HTERT RPE-1 (cell line): ENCODE data around the gene SNUPN.

Experiments
- in situ Hi-C: fragments of 300-500 bp; cut with MboI; formaldehyde crosslinking; loops from 4 replicates; pipeline ENCODE4 v1.14.3; 2020; ENCODE audit warnings: low sequenced_read_pairs

SNUPN gene

DNA sequence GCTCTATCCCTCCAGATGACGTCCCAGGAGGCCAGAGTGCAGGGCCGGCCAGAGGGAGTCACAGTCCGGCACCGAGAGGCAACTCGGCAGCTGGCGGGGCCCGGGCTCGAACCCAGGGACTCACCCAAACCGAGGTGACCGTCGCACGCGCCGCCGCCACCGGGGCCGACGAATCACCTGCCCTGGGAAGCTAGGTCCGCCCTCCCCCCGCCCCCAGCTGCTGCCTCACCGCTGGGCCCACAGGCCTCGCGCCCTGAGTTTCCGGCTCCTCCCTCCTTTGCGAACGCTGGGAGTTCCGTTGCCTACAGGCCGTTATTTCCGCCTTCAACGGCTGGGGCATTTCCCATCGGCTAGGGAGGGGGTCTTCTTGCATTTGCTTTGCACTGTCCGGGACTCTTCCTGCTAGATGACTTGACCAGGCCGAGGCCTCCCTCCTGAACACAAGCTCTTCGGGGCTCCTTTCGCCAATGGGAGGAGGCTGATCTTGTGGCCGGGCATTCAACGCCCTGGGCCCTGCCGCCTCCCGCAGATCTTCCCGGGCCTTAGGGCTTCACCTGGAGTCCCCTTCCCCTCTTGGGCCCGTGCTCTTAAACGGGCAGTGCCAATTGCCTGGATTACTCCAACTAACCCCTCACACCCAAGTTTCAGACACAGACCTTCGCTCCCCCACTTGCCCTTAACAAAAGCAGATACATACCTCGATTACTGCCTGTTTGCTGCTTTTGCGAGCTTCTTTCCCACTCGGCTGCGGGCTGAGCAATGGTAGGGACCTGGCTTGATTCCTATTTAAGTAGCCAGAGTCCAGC, at the start of gene SNUPN:
Gene SNUPN, minus strand, starts transcription at position 184 of the 806 bp plus-strand sequence. CDS start 4,674 bp downstream, outside the sequence.
- in situ Hi-C loops: no loop called here

DNA sequence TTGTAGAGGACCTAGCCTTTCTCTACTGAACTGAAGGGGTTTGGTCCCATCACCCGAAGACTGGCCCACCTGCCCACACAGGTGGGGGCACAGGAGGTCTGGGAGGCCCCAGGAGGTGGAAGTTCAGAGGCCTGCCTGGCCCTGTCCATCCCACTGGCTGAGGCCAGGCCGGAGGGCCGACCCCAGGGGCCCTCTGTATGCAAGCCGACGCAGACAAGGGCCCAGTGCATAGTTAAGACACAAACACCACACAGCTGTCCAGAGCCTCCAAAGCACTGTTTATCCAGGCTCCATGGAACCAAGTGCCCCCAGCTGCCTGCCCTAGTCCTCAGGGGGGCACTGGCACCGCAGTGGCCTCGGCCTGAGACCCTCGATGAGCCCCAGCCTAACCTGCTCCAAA, 48.8 kb upstream of the SNUPN start:
- in situ Hi-C loops: no loop called here

GRCh38 chr15:75673426-75674235, 48.1 kb upstream of the SNUPN start:
- in situ Hi-C loops: no loop called here

- in situ Hi-C loops: no loop called here
These were observed 47.3 kb upstream of the SNUPN start for GRCh38 chr15:75672646-75673425.

DNA sequence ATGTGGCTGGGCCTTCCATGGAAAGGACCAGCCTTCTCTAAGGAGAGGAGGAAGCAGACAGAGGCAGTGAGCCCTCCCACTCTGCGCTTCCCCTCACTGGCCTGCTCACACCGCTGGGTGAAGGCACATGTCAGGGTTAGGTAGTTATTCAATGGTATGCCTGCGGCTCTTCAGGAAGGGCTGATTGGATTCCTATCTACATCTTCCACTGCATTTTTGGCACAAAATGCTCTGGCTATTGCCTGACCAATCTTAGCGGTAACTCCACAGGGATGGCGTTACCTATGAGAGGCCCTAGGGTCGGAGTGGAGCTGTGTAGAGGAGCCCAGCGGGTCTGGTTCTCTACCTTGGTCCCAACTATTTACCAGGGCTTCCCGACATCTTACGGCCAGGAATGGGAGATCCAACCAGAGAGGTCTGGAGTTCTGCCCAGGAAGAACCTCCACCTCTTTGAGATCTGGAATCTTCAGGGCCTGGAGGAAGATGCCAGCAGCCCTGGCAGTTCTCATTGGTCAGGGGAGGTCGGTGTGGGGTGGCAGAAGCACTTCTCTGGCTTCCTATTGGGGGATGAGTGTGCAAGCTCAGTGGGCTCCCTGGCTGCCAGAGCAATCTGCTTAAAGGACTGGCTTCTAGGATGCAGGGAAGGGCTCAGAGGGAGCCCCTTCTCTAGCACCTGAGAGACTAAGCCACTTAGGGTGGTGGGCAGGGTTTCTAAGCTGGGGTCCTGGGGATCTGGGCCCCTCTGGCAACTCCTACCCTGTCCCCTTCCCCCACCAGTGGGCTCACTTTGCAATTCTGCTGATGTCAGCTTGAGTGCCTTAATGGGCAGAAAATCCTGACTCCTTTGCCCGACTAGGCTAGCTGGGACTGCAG, 46.4 kb upstream of the SNUPN start:
- in situ Hi-C loops: no loop called here

DNA sequence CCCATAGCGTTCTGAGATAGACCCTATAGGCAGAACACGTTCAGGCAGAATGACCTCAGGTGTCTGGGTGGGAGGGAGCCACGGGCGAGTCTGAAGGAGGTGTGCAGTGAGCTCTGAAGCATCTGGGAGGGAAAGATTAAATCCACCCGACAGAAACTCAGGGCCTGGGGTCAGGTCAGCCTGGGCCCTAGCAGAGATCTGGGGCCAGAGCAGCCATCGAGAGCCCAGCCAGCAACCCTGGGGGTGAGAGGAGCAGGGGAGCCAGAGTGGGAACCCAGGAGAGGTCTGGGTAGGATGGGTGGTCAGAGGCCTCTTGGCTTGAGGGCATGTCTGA, 44.3 kb upstream of the SNUPN start:
- in situ Hi-C loops: no loop called here

GRCh38 chr15:75669191-75669878, 43.8 kb upstream of the SNUPN start:
- in situ Hi-C loops: no loop called here

DNA sequence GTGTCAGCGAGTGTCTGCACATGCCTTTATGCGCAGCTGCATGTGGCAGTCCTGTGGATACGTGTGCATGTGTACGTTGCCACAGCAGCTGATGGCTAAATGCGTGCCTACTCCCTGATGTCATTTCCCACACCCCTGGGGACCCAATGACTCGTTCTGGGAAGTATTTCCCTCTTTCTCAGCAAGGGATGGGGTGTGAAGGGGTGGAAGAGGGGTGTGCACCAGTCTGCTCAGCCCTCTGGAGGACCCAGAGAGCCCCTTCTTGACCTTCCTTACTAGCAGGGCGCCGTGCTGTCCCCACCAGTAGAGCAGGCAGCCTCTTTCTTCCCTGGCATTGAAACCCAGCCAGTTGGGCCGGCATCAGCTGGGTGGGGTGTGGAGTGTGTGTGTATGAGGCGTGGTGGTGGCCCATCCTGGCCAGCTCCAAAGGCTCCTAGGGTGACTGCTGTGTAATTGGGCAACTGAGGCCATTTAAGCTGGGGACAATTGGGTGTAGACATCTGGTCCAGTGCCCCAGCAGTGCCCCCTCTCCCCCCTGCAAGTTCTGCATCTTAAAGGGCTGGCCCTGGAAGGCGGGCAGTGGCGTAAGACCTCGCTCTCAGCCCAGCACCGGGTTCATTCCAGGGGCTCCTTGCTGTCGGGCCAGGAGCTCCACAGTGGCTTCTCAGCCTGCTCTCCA, 41.4 kb upstream of the SNUPN start:
- in situ Hi-C loops: no loop called here

GRCh38 chr15:75663931-75664421, 38.5 kb upstream of the SNUPN start:
- in situ Hi-C loops: no loop called here

DNA sequence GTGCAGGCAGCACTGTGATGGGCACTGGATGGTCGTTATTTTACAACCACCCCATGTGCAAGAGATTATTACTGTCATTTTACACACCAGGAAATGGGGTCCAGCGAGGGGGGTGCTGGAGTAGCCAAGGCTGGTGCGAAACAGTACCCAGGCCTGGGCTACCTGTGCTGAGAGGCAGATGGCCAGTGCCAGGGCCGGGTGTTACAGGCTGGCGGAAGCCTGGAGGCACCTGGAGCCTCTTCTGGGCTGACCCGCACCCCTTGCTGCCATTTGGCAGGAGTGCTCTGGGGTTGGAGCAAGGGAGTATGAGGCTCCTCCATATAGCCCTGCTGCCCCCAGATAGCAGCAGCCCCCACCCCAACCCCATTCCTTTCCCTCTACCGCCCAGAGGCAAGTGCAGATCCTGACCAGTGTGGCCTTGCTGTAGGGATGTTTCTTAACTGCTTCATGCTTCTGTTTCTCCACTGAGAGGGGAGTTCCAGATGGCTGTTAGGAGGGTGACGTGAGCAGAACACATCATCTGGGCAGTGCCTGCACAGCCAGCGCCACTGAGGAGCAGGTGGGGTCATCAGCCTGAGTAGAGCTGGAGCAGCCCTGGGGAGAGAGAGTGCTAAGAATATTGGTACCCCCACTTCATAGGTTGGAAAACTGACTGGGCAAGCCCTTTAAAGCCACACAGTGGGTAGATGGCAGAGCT, 37.4 kb upstream of the SNUPN start:
- in situ Hi-C loops: no loop called here

DNA sequence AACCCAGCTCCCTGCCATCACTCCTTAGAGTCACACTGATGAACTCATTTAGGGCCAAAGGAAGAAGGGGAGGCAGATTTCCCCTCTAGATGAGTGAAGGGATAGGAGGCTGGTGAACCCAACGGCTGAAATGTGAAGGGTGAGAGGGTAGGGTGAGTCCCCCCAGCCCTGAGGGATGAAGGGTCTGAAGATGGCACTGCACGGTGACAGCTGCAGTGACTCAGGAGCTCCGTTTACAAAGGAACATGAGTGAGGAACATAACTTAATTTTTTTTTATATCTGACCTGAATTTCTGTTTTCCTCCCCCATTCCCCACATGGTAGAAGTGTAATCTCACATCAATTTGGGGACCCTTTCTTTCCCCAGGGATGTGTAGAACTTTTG, 36.2 kb upstream of the SNUPN start:
- in situ Hi-C loops: no loop called here

GRCh38 chr15:75661100-75661755, 35.7 kb upstream of the SNUPN start:
- in situ Hi-C loops: no loop called here

DNA sequence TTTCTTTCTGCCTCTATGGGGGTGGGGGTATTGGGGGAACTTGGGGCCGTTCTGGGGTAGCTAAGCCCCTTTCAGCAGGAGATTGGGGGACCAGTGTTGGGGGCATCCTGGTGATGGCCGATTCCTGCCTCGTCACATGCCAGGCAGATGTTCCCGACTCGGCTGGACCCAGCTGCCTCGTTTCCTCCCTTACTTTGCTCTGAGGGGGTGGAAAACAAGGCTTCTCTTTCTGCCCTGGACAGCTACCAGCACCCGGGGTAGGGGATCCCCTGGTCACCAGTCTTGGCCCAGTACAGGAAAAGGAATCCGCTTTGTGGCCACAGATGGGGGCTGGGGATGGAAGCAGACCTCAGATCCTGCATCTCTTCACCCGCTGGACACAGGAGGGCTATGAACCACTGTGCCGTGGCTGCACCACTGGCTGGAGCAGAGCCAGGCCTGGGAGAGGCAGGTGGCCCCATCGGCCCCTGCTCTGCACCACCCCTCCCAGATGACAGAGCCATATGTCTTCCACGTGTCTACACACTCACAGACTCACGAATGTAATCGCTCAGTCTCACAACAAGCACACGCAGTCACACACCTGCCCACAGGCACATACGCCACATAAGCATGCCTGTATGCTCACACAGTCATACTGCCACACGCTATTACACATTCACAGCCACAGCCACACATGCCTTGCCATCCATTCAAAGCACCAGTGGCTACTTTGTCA, 34.6 kb upstream of the SNUPN start:
- in situ Hi-C loops: no loop called here

DNA sequence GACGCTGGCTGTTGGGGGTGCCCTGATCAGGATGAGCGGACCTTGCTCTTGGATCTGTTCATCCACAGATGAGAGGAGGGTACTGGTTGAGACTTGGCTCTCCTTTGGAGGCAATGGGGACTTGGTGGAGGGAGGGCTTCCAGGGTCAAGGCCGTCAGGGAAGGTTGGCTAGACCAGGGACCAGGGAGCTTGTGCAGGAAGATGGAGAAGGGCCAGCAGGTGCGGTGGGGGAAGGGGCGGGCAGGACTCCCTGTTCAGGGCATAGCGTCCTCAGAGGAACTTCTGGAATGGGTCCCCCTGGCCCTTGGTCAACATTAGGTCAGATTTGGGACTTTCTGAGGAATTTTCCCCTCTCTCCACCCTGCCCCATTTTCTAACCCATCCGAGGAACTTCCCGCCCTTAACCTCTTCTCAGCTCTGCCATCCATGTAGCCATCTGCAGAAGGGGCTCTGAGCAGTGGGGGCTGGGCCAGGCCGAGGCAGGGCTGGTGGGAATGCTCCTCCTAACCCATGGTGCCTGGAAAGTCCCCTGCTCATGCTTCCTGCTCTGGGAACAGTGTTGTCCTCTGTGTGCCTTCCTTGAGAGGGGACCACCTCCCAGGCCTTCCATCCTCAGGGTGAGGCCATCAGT, 33.7 kb upstream of the SNUPN start:
- in situ Hi-C loops: no loop called here

GRCh38 chr15:75656813-75657212, 31.3 kb upstream of the SNUPN start:
- in situ Hi-C loops: no loop called here

- in situ Hi-C loops: no loop called here
These were observed 30.8 kb upstream of the SNUPN start for GRCh38 chr15:75656331-75656730.

GRCh38 chr15:75655931-75656330, 30.4 kb upstream of the SNUPN start:
- in situ Hi-C loops: no loop called here
